Neural cell (in vitro differentiated cells): ENCODE results near the gene RYR3.

Source experiments
- CTCF ChIP-seq: fragments of 450-650 bp; IDR thresholded peaks from 2 replicates; pipeline ENCODE4 v1.5.1; 2014; ENCODE audit warnings: antibody characterized with exemption, mild to moderate bottlenecking, moderate library complexity; ENCODE audit not compliant: poor library complexity, severe bottlenecking
- EP300 ChIP-seq: fragments of 450-650 bp; conservative IDR thresholded peaks from 2 replicates; pipeline ENCODE4 v1.6.1; 2014; ENCODE audit warnings: antibody characterized with exemption, mild to moderate bottlenecking, moderate library complexity; ENCODE audit not compliant: poor library complexity, severe bottlenecking
- EZH2 ChIP-seq: fragments of 200-600, 300-800 bp; shearing (Covaris generic), sonication (generic); IDR thresholded peaks from 2 replicates; pipeline ENCODE4 v1.6.1; 2014; ENCODE audit warnings: antibody characterized with exemption, low read length, borderline replicate concordance, mild to moderate bottlenecking; ENCODE audit not compliant: insufficient read depth, poor library complexity, severe bottlenecking
- MXI1 ChIP-seq: fragments of 450-650 bp; conservative IDR thresholded peaks from 2 replicates; pipeline ENCODE4 v1.6.1; 2014; ENCODE audit warnings: antibody characterized with exemption, mild to moderate bottlenecking; ENCODE audit not compliant: poor library complexity, severe bottlenecking
- POLR2AphosphoS5 ChIP-seq: IDR thresholded peaks from 2 replicates; pipeline ENCODE4 v1.6.1; 2012
- REST ChIP-seq: IDR thresholded peaks from 2 replicates; pipeline ENCODE4 v1.6.1; 2012; ENCODE audit warnings: borderline replicate concordance
- SMC3 ChIP-seq: fragments of 450-650 bp; conservative IDR thresholded peaks from 2 replicates; pipeline ENCODE4 v1.6.1; 2014; ENCODE audit warnings: antibody characterized with exemption, mild to moderate bottlenecking, moderate library complexity; ENCODE audit not compliant: poor library complexity
- TAF1 ChIP-seq: IDR thresholded peaks from 2 replicates; pipeline ENCODE4 v1.6.1; 2012; ENCODE audit warnings: low read depth

DNA sequence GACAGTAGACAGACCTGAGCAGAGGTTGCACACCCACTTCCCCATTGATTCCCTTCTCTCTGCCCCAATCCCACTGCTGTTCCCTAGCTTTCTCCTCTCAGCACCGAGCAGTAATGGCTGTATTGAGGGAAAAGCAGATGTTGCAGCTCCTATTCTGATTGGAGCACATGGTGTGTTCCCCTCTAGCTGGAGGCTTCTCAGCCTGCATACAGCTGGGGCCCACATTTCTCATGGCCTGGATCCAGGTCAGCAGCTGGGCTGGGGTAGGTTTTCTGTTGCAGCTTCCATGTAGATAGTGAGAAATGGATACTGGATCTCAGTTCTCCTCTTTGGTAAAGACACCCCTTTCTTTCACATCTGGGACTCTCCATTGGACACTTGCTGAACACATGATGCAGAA lies 50.1 kb downstream of the RYR3 start:
- TF ChIP-seq EZH2 (no peak), CTCF (no peak), REST (no peak), TAF1 (no peak), MXI1 (no peak), SMC3 (no peak), EP300 (no peak), POLR2AphosphoS5 (no peak)
